Left ventricle myocardium inferior (tissue), 1 donor: ENCODE results near the gene CABLES2. TPM values are rescaled to one million over a fixed set of nuclear protein-coding genes. Genes with fewer than 3 reads are reported as not detected.

ENCODE experiments used
- DNase-seq: peaks from one replicate; pipeline ENCODE4 v3.0.0-alpha.2; 2020
- H3K27ac ChIP-seq: fragments of 200-600 bp; replicated peaks from 2 replicates; pipeline ENCODE4 v1.8.0; 2021
- H3K27me3 ChIP-seq: fragments of 200-600 bp; 2 replicates; pipeline ENCODE4 v1.8.0; 2021; ENCODE audit warnings: low read depth
- H3K36me3 ChIP-seq: fragments of 200-600 bp; 2 replicates; pipeline ENCODE4 v1.8.0; 2021
- H3K4me1 ChIP-seq: fragments of 200-600 bp; 2 replicates; pipeline ENCODE4 v1.8.0; 2021
- H3K4me3 ChIP-seq: fragments of 200-600 bp; 2 replicates; pipeline ENCODE4 v1.8.0; 2021; ENCODE audit warnings: mild to moderate bottlenecking, moderate library complexity
- H3K9me3 ChIP-seq: fragments of 200-600 bp; replicated peaks from 2 replicates; pipeline ENCODE4 v1.8.0; 2021
- CTCF ChIP-seq: fragments of 200-600 bp; IDR thresholded peaks from 2 replicates; pipeline ENCODE4 v1.8.0; 2021; ENCODE audit warnings: antibody characterized with exemption, mild to moderate bottlenecking, borderline replicate concordance
- intact Hi-C: fragments of 100-400 bp; cut with micrococcal nuclease; formaldehyde crosslinking; loops from one replicate; pipeline ENCODE4 v1.11.0; 2022
- total RNA-seq: library from RNA; stranded (reverse); fragmentation: NEBNext Ultra II Directional; extraction: Animal tissue kit (Norgen Biotek cat#: 25700); gene quantifications from one replicate; pipeline ENCODE4 v1.2.1, GENCODE V29; 2021
- donor health status: DM: no; HTN: yes; CAD: no; lungs with severe emphysema.

Gene CABLES2
- total RNA-seq, 1 donor from 2014 or later = 12.0 TPM

GRCh38 chr20:62344092-62344491 lies 63.0 kb downstream of the CABLES2 start:
- intact Hi-C loops = no loop called here
- Histone ChIP-seq H3K27me3 (no peaks in the 10 kb centered on the region), H3K9me3 (peaks cover 6% of the 10 kb centered on the region), H3K4me3 (no peak overlapping the region), H3K27ac (no peak overlapping the region), H3K4me1 (no peaks in the 10 kb centered on the region), H3K36me3 (peaks cover 90% of the 10 kb centered on the region)
- DNase-seq = no peak
- no peak for TF ChIP-seq CTCF

- no peak for DNase-seq
- Histone ChIP-seq H3K4me1 (no peaks in the 10 kb centered on the region), H3K36me3 (peaks cover 90% of the 10 kb centered on the region), H3K4me3 (no peak overlapping the region), H3K9me3 (no peaks in the 10 kb centered on the region), H3K27ac (no peak overlapping the region), H3K27me3 (no peaks in the 10 kb centered on the region)
- TF ChIP-seq CTCF = no peak
- intact Hi-C loops = no loop called here
Observed at GRCh38 chr20:62342910-62343309, 64.2 kb downstream of the CABLES2 start.

- H3K27ac ChIP-seq = no peak overlapping the region
- peaks cover 86% of the 10 kb centered on the region for H3K36me3 ChIP-seq
- H3K9me3 ChIP-seq = no peaks in the 10 kb centered on the region
- no peaks in the 10 kb centered on the region for H3K4me1 ChIP-seq
- intact Hi-C loops = no loop called here
- no peaks in the 10 kb centered on the region for H3K27me3 ChIP-seq
- DNase-seq = no peak
- H3K4me3 ChIP-seq = no peak overlapping the region
- no peak for TF ChIP-seq CTCF
Observed at GRCh38 chr20:62339647-62340062, 67.4 kb downstream of the CABLES2 start.

Other genes with a start within 250 kb of the CABLES2 start
- 25.9 TPM for gene MTG2, start 224.3 kb downstream of the CABLES2 start, total RNA-seq
- not detected for gene HRH3, start 187.0 kb downstream of the CABLES2 start, total RNA-seq
- gene OSBPL2, start 168.8 kb downstream of the CABLES2 start, total RNA-seq = 55.3 TPM
- 70.5 TPM for gene ADRM1, start 104.3 kb downstream of the CABLES2 start, total RNA-seq
- 70.9 TPM for gene LAMA5, start 40.0 kb downstream of the CABLES2 start, total RNA-seq
- 661 TPM for gene RPS21, start 20.2 kb downstream of the CABLES2 start, total RNA-seq
- not detected for gene RBBP8NL, start 20.3 kb upstream of the CABLES2 start, total RNA-seq
- 0.69 TPM for gene GATA5, start 68.7 kb upstream of the CABLES2 start, total RNA-seq
- 12.7 TPM for gene SLCO4A1, start 235.2 kb upstream of the CABLES2 start, total RNA-seq